Right lobe of liver (tissue), 6 donors: ENCODE results near the gene ZBTB24. TPM values are rescaled to one million over a fixed set of nuclear protein-coding genes. Genes with fewer than 3 reads are reported as not detected.

ENCODE experiments used
- ATAC-seq, 4 donors: fragments of 200-7000 bp; cut with Tn5 transposase; one replicate each; pipeline ENCODE4 v1.9.1; 2020; ENCODE audit warnings: mild to moderate bottlenecking in 4 of 4, moderate library complexity in 4 of 4
- DNase-seq, 3 donors: peaks; one replicate each; pipeline ENCODE4 v3.0.0-alpha.2; 2020
- H3K27ac ChIP-seq, 3 donors: fragments of 200-600 bp; one replicate each; pipeline ENCODE4 v1.8.0; 2022
- H3K27me3 ChIP-seq, 2 donors: fragments of 200-600 bp; one replicate each; pipeline ENCODE4 v1.8.0; 2022
- H3K36me3 ChIP-seq, 4 donors: fragments of 200-600 bp; sonication (generic) in 1 of 4; one replicate each; pipeline versions ENCODE4 v1.5.1 to v1.8.0; 2017 to 2022; ENCODE audit warnings: control low read depth in 1 of 4
- H3K4me1 ChIP-seq, 4 donors: fragments of 200-600 bp; sonication (generic) in 1 of 4; one replicate each; pipeline versions ENCODE4 v1.5.1 to v1.8.0; 2017 to 2022; ENCODE audit warnings: control low read depth in 1 of 4
- H3K4me3 ChIP-seq, 3 donors: fragments of 200-600 bp; one replicate each; pipeline ENCODE4 v1.8.0; 2022
- H3K9me3 ChIP-seq, 4 donors: fragments of 200-600 bp; sonication (generic) in 1 of 4; one replicate each; pipeline versions ENCODE4 v1.5.1 to v1.8.0; 2017 to 2022; ENCODE audit warnings: control low read depth in 1 of 4
- POLR2A ChIP-seq: fragments of 450-650 bp; IDR thresholded peaks from one replicate; pipeline ENCODE4 v1.6.1; 2017; ENCODE audit warnings: antibody characterized with exemption, mild to moderate bottlenecking
- WGBS: methylation state at CpG from one replicate; pipeline ENCODE4 v1.1.6; 2018; ENCODE audit warnings: low coverage, low lambda C conversion rate; ENCODE audit not compliant: insufficient coverage; ENCODE audit errors: missing lambda C conversion rate; 5-methylcytosine and 5-hydroxymethylcytosine counted together
- intact Hi-C, 2 donors: fragments of 100-400 bp; cut with DNase I; formaldehyde crosslinking; loops; one replicate each; pipeline versions ENCODE4 v1.11.2 to v1.14.1; 2022
- total RNA-seq, 6 experiments: library from RNA; depleted of rRNA in 2 of 6; stranded (reverse); fragments of >200 nt in 2 of 6; fragmentation: NEBNext Ultra II Directional in 3 of 6; extraction: Animal tissue kit (Norgen Biotek cat#: 25700) in 3 of 6; gene quantifications; one replicate each; pipeline versions ENCODE4 v1.1.0 to v1.2.4, GENCODE V29; 2016 to 2023
- TF ChIP-seq, protein P1 (sequence below), 4 donors: fragments of 200-600 bp in 3 of 4; fragments of 450-650 bp in 1 of 4; IDR thresholded peaks; one replicate each; pipeline versions ENCODE4 v1.5.1 to v1.8.0; 2016 to 2022; ENCODE audit warnings: antibody characterized with exemption in 4 of 4, mild to moderate bottlenecking in 2 of 4
- donor health status: DM: no; HTN: yes; CAD: no.
- donor health status: DM: no; HTN: no; CAD: no.
- donor health status: DM: no; HTN: no; CAD: no.
- donor health status: DM: no; HTN: yes; CAD: no.
- donor health status: DM: no; HTN: yes; CAD: no.

Gene ZBTB24
- total RNA-seq, 6 experiments from 2014 or later: 2.4 to 3.6 (median 2.7) TPM

DNA sequence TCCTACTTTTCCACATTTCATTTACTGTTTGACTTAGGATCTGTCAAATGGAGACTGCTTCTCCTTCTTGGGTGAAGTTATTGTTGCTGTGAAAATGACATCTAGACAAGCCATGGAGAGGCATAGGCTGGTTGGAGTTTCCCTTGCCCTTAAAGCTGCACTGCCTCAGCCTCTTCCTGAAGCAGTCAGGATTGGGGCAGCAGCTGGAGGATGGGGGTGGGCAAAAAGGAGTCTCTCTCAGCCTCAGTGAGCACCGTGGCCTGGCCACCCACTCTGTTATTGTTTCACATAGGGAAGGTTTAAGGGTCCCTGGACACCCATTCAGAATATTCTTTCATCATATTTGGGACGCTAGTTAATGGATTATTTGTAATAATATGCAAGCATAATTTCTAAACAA is 7.7 kb upstream of the ZBTB24 start:
- no peaks in the 10 kb centered on the region for H3K27me3 ChIP-seq
- H3K4me1 ChIP-seq: no peaks in the 10 kb centered on the region
- no peaks in the 10 kb centered on the region for H3K36me3 ChIP-seq
- intact Hi-C loops: no loop called here
- no peak for ATAC-seq
- no peak overlapping the region for H3K4me3 ChIP-seq
- TF ChIP-seq POLR2A: no peak
- TF ChIP-seq, protein P1, sequence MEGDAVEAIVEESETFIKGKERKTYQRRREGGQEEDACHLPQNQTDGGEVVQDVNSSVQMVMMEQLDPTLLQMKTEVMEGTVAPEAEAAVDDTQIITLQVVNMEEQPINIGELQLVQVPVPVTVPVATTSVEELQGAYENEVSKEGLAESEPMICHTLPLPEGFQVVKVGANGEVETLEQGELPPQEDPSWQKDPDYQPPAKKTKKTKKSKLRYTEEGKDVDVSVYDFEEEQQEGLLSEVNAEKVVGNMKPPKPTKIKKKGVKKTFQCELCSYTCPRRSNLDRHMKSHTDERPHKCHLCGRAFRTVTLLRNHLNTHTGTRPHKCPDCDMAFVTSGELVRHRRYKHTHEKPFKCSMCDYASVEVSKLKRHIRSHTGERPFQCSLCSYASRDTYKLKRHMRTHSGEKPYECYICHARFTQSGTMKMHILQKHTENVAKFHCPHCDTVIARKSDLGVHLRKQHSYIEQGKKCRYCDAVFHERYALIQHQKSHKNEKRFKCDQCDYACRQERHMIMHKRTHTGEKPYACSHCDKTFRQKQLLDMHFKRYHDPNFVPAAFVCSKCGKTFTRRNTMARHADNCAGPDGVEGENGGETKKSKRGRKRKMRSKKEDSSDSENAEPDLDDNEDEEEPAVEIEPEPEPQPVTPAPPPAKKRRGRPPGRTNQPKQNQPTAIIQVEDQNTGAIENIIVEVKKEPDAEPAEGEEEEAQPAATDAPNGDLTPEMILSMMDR (IDR thresholded peaks at IDR 0.05): no peak
- DNase-seq: no peak
- no peaks in the 10 kb centered on the region for H3K9me3 ChIP-seq
- no peak overlapping the region for H3K27ac ChIP-seq
- 73% methylated on average over 2 of the region's 2 CpGs for WGBS

DNA sequence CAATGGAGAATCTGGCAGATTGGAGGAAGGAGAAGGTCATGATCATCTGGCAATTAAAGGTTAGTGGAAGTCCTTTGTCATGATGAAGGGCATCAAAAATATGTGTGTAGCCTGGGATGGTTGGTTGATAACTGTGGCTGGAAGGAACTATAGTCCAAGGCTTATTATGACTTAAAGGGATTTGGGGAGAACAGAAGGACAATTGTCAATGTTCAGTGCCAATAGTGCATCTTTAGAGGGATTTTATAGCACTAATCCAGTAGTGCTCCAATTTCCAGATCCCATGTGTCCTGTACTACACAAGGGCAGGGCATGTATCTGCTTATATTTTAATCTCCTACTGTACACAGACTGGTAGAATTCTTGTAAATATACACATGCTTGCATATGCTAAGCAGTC is 5.0 kb upstream of the ZBTB24 start:
- intact Hi-C loops: no loop called here
- H3K4me1 ChIP-seq: no peaks in the 10 kb centered on the region

DNA sequence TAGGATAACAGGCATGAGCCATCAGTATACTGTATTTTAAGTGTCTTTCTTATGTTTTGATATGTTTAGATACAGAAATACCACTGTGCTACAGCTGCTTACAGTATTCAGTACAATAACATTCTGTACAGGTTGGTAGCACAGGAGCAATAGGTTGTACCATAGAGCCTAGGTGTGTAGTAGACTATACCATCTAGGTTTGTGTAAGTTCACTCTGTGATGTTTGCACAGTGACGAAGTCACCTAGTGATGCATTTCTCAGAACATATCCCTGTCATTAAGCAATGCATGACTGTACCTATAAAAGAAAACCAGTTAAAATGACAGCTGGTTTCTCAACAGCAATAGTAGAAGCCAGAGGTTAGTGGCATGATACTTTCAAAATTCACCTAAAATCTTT is 3.0 kb upstream of the ZBTB24 start:
- no peak overlapping the region for H3K4me3 ChIP-seq
- DNase-seq: no peak
- no peak overlapping the region for H3K27ac ChIP-seq
- H3K9me3 ChIP-seq: no peaks in the 10 kb centered on the region
- H3K27me3 ChIP-seq: no peaks in the 10 kb centered on the region
- intact Hi-C loops: no loop called here
- H3K4me1 ChIP-seq: peaks cover 0 to 6% (median 0%) of the 10 kb centered on the region in 4 donors
- 36% methylated on average over 1 of the region's 1 CpG for WGBS
- ATAC-seq: no peak
- TF ChIP-seq, protein P1 (IDR thresholded peaks at IDR 0.05): no peak
- no peak for TF ChIP-seq POLR2A
- peaks cover 0 to 5% (median 1%) of the 10 kb centered on the region in 4 donors for H3K36me3 ChIP-seq

More for the DNA sequence above, 5.0 kb upstream of the ZBTB24 start:
- Histone ChIP-seq H3K27ac (no peak overlapping the region), H3K9me3 (no peaks in the 10 kb centered on the region), H3K4me3 (no peak overlapping the region), H3K27me3 (no peaks in the 10 kb centered on the region), H3K36me3 (no peaks in the 10 kb centered on the region)
- TF ChIP-seq, protein P1 (IDR thresholded peaks at IDR 0.05): no peak
- no peak for TF ChIP-seq POLR2A
- no peak for ATAC-seq
- DNase-seq: no peak

DNA sequence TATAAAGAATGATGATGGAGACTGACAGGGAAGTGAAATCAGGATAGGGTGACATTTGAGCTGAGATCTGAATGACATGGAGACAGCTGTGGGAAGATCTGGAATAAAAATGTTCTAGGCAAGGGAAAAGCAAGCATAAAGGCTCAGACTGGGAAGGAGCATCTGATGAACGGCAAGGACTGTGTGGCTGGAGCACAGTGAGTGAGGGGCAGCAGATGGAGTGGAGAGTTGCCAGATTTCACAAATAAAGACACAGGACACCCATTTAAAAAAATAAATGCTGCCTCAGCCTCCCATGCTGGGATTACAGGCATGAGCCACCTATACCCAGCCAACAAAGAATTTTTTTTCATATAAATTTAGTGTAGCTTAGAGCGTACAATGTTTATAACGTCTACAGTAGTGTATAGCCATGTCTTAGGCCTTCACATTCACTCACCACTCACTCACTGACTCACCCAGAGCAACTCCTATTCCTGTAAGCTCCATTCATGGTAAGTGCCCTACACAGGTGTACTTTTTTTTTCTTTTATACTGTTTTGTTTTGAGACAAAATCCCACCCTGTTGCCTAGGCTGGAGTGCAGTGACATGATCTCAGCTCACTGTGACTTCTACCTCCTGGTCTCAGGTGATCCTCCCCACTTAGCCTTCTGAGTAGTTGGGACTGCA is 2.4 kb upstream of the ZBTB24 start:
- Histone ChIP-seq H3K27me3 (no peaks in the 10 kb centered on the region), H3K9me3 (no peaks in the 10 kb centered on the region), H3K36me3 (peaks cover 0 to 7% (median 2%) of the 10 kb centered on the region in 4 donors), H3K27ac (no peak overlapping the region), H3K4me1 (peaks cover 0 to 10% (median 0%) of the 10 kb centered on the region in 4 donors), H3K4me3 (no peak overlapping the region)
- intact Hi-C loops: no loop called here
- DNase-seq (no peak), ATAC-seq (no peak)
- WGBS: 70% methylated on average over 3 of the region's 3 CpGs
- TF ChIP-seq, protein P1 (IDR thresholded peaks at IDR 0.05): no peak
- no peak for TF ChIP-seq POLR2A

DNA sequence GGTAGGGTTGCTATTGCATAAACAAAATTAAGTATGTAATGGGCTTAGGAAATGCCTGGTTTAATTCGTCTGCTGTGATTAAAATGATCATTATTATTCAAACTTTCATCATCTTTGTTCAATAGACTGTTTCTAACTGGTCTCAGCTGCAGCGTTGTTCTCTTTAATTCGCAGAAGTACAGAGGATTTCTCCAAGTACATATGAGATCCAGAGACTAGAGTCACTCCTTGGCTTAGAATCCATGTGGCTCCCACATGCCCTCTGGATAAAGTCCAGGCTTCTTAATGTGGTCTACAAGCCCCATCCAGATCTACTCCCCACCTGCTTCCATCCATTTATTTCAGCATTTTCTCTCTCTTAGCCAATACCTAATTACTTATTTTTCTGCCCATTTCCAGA is 1.1 kb upstream of the ZBTB24 start:
- Histone ChIP-seq H3K27me3 (no peaks in the 10 kb centered on the region), H3K27ac (no peak overlapping the region), H3K4me3 (no peak overlapping the region), H3K4me1 (peaks cover 0 to 14% (median 2%) of the 10 kb centered on the region in 4 donors), H3K36me3 (peaks cover 0 to 7% (median 2%) of the 10 kb centered on the region in 4 donors), H3K9me3 (no peaks in the 10 kb centered on the region)
- intact Hi-C loops: no loop called here
- no peak for TF ChIP-seq POLR2A
- TF ChIP-seq, protein P1 (IDR thresholded peaks at IDR 0.05): no peak
- ATAC-seq (no peak), DNase-seq (no peak)
- 76% methylated on average over 3 of the region's 3 CpGs for WGBS
